ENCODE results near the gene FBXL16.

FBXL16 gene

DNA sequence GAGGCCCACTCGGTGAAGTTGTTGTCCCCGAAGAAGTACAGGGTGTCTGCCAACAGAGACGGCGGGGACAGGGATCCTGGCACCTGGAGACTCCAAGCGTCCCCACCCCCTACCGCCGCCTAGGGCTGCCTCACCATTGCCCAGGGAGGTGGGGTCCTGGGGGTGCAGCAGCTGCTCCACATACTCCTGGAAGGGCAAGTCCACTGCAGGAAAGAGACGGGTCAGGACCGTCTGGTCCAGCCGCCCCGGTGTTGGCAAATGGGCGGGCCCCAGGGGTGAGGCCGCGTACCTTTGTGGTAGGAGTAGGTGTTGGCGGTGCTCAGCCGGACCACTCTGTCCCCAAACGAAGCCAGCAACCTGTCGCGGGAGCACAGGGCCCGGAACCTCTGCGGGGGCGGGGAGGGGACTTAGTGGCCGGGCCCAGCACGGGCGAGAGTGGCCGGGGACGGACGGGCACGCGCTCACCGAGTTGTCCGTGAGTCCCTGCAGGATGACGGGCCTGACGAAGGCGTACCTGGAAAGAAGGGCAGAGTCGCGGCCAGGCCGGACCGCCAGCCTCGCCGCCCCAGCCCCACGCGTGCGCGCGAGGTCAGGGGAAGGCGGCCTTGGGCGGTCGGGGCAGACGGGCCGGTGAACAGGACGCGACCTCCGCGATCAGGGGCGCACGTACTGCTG is 22.1 kb downstream of the FBXL16 start:
- no peak for FAIRE-seq
- TF ChIP-seq, protein P1, sequence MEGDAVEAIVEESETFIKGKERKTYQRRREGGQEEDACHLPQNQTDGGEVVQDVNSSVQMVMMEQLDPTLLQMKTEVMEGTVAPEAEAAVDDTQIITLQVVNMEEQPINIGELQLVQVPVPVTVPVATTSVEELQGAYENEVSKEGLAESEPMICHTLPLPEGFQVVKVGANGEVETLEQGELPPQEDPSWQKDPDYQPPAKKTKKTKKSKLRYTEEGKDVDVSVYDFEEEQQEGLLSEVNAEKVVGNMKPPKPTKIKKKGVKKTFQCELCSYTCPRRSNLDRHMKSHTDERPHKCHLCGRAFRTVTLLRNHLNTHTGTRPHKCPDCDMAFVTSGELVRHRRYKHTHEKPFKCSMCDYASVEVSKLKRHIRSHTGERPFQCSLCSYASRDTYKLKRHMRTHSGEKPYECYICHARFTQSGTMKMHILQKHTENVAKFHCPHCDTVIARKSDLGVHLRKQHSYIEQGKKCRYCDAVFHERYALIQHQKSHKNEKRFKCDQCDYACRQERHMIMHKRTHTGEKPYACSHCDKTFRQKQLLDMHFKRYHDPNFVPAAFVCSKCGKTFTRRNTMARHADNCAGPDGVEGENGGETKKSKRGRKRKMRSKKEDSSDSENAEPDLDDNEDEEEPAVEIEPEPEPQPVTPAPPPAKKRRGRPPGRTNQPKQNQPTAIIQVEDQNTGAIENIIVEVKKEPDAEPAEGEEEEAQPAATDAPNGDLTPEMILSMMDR (IDR thresholded peaks at IDR 0.05; ENCODE audit: insufficient read depth, missing control alignments): no peak
- DNase-seq (ENCODE audit: insufficient read length, low spot score): no peak

DNA sequence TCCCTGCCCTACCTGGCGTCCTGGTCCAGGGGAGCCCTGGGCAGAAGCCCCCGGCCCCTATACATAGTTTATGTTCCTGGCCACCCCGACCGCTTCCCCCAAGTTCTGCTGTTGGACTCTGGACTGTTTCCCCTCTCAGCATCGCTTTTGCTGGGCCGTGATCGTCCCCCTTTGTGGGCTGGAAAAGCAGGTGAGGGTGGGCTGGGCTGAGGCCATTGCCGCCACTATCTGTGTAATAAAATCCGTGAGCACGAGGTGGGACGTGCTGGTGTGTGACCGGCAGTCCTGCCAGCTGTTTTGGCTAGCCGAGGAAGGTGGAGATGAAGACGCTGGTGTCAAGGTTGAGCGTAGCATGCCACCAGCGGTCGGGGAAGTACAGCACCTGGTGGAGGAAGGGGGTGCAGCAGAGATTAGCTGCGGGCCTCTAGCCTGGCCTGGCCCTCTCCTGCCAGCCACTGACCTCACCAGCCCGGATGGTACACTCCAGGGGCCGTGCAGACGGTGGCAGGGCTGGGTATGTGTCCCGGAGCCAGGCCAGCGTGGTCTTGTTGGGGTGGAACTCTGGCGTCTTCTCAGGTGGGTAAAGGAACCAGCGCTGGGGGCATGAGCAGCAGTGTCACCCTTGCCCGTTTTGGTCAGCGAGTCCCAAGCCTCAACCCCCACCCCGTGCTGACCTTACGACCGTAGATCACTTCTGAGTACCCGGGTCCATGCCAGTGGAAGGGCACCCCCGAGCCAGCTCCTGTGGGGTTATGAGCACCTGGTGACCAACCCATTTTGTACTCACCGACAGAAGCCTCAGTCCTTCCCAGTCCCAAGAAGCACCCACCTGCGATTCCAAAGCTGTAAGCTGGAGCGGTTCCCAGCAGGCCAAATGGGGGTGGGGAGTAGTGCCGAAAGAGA is 22.9 kb downstream of the FBXL16 start:
- no peak for FAIRE-seq
- DNase-seq (ENCODE audit: insufficient read length, low spot score): no peak
- TF ChIP-seq, protein P1 (IDR thresholded peaks at IDR 0.05; ENCODE audit: insufficient read depth, missing control alignments): no peak

DNA sequence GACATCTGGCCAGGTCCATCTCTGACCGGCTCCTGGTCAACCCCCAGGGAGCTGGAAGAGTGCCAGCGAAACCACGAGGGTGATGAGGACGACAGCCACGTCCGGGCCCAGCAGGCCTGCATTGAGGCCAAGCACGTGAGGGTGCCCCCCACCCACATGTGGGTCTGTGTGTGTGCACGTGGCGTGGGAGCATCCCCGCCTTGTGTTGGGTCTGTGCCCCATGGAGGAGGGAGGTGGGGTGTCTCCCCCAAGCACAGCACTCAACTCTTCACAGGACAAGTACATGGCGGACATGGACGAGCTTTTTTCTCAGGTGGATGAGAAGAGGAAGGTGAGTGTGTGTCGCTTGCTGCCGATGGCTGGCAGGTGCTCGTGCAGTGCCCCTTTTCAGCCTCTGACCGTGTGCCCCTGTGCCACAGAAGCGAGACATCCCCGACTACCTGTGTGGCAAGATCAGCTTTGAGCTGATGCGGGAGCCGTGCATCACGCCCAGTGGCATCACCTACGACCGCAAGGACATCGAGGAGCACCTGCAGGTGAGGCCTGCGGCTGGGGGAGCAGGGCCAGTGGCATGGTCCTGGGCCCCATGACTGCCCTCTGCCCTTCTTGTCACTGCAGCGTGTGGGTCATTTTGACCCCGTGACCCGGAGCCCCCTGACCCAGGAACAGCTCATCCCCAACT is 23.7 kb downstream of the FBXL16 start:
- no peak for FAIRE-seq

DNA sequence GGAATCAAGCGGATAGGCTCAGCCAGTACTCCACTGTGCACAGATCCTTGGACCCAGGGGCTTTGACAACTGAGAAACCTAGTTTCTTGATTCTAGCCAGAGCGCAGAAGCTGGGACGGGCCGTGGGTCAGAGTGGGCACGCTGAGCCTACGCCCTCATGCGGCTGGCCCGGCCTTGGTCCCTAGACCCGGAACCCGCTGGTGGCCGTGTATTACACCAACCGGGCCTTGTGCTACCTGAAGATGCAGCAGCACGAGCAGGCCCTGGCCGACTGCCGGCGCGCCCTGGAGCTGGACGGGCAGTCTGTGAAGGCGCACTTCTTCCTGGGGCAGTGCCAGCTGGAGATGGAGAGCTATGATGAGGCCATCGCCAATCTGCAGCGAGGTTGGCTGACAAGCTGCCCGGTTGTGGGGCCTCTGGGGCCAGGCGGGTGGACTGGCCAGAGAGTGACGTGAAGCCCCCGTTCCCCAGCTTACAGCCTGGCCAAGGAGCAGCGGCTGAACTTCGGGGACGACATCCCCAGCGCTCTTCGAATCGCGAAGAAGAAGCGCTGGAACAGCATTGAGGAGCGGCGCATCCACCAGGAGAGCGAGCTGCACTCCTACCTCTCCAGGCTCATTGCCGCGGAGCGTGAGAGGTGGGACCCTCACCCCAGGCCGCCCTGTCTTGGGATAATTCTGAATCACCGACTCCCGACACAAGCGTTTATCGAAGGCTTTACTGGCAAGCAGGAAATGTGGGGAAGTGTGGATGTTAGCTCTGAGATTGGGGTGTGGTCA is 24.4 kb downstream of the FBXL16 start:
- TF ChIP-seq, protein P1 (IDR thresholded peaks at IDR 0.05; ENCODE audit: insufficient read depth, missing control alignments): no peak
- FAIRE-seq (no peak), DNase-seq (ENCODE audit: insufficient read length, low spot score) (no peak)

More for the DNA sequence above, 23.7 kb downstream of the FBXL16 start:
- DNase-seq (ENCODE audit: insufficient read length, low spot score): no peak
- TF ChIP-seq, protein P1 (IDR thresholded peaks at IDR 0.05; ENCODE audit: insufficient read depth, missing control alignments): no peak

DNA sequence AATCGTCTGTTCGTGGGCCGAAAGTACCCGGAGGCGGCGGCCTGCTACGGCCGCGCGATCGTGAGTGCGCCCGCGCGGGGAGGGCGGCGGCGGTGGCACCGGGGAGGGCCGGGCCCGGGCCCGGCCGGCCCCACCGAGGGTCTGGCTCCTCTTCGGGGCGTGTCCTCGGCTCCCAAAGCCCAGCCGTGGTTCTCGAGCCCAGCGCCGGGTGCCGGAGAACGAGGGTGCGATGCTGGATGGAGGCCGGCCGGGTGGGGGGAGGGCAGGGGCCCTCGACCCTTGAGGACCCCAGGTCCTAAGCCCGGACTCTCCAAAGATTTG is 25.0 kb downstream of the FBXL16 start:
- TF ChIP-seq, protein P1 (IDR thresholded peaks at IDR 0.05; ENCODE audit: insufficient read depth, missing control alignments): no peak
- no peak for FAIRE-seq
- no peak for DNase-seq (ENCODE audit: insufficient read length, low spot score)

DNA sequence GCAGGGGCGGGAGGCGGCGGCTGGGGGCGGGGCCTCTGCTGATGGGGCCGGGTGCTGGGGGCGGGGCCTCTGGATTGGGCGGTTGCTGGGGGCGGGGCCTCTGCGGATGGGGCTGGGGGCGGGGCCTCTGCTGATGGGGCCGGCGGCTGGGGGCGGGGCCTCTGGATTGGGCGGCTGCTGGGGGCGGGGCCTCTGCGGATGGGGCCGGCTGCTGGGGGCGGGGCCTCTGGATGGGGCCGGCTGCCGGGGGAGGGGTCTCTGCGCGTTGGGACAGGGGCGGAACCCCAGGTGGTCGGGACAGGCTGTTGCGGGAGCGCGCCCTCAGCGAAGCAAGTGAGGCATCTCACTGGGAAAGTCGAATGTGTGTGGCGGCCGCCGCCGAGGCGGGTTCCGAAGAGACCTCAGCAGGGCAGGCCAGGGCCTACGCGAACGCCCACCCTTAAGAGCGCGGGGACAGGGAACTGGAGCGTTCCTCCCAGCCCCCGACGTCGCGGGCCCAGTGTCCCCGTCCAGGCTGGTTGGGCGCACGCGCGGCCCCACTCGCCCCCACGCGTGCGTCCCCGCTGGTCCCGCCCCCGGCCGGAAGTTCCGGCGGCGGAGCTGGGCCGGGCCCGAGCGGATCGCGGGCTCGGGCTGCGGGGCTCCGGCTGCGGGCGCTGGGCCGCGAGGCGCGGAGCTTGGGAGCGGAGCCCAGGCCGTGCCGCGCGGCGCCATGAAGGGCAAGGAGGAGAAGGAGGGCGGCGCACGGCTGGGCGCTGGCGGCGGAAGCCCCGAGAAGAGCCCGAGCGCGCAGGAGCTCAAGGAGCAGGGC is 25.6 kb downstream of the FBXL16 start, which contains the start of gene STUB1:
STUB1 (plus strand) TSS at position 597 of the 811 bp plus-strand sequence; CDS start at position 713, 116 bp downstream.
- FAIRE-seq (no peak), DNase-seq (ENCODE audit: insufficient read length, low spot score) (no peak)
- TF ChIP-seq, protein P1 (IDR thresholded peaks at IDR 0.05; ENCODE audit: insufficient read depth, missing control alignments): no peak

All from D721Med (cell line).